Vagina (tissue), 2 donors: ENCODE measurements around the gene SCN10A.

ENCODE experiments used
- POLR2A ChIP-seq, 2 donors: fragments of 450-650 bp; IDR thresholded peaks; one replicate each; pipeline ENCODE4 v1.6.1; 2017; ENCODE audit warnings: antibody characterized with exemption in 2 of 2, mild to moderate bottlenecking in 2 of 2, moderate library complexity in 2 of 2
- POLR2AphosphoS5 ChIP-seq, 2 donors: sonication (generic); formaldehyde crosslinking; IDR thresholded peaks; one replicate each; pipeline ENCODE4 v1.9.0; 2017; ENCODE audit warnings: antibody characterized with exemption in 2 of 2, mild to moderate bottlenecking in 2 of 2, low read depth in 1 of 2; ENCODE audit not compliant: insufficient read depth in 1 of 2
- TF ChIP-seq, protein P1 (sequence below), 3 experiments: fragments of 450-650 bp in 2 of 3; fragments of 200-600 bp in 1 of 3; sonication (generic) in 1 of 3; IDR thresholded peaks; one replicate each; pipeline ENCODE4 v1.5.1; 2017 to 2019; ENCODE audit warnings: antibody characterized with exemption in 3 of 3, mild to moderate bottlenecking in 2 of 3, moderate library complexity in 2 of 3

- TF ChIP-seq POLR2AphosphoS5 (IDR thresholded peaks at IDR 0.05; ENCODE audit: insufficient read depth in 1 of 2, low read depth in 1 of 2) (no peak), POLR2A (IDR thresholded peaks at IDR 0.05) (no peak)
- TF ChIP-seq, protein P1, sequence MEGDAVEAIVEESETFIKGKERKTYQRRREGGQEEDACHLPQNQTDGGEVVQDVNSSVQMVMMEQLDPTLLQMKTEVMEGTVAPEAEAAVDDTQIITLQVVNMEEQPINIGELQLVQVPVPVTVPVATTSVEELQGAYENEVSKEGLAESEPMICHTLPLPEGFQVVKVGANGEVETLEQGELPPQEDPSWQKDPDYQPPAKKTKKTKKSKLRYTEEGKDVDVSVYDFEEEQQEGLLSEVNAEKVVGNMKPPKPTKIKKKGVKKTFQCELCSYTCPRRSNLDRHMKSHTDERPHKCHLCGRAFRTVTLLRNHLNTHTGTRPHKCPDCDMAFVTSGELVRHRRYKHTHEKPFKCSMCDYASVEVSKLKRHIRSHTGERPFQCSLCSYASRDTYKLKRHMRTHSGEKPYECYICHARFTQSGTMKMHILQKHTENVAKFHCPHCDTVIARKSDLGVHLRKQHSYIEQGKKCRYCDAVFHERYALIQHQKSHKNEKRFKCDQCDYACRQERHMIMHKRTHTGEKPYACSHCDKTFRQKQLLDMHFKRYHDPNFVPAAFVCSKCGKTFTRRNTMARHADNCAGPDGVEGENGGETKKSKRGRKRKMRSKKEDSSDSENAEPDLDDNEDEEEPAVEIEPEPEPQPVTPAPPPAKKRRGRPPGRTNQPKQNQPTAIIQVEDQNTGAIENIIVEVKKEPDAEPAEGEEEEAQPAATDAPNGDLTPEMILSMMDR (IDR thresholded peaks at IDR 0.05): no peak
These were observed 162.1 kb downstream of the SCN10A start for GRCh38 chr3:38653685-38654537.
